C4-2B (cell line): Measurements from ENCODE around the gene NCAM2.

ENCODE experiments used
- H3K27ac ChIP-seq: fragments of 450-650 bp; 2 replicates; pipeline ENCODE4 v1.5.1; 2017
- ZFX ChIP-seq: fragments of 450-650 bp; IDR thresholded peaks from 2 replicates; pipeline ENCODE4 v1.6.1; 2017
- TF ChIP-seq, protein P1 (sequence below): fragments of 450-650 bp; conservative IDR thresholded peaks from 2 replicates; pipeline ENCODE4 v1.5.1; 2017; ENCODE audit warnings: mild to moderate bottlenecking

Gene NCAM2

GRCh38 chr21:21183092-21183491 is 184.9 kb downstream of the NCAM2 start:
- no peak overlapping the region for H3K27ac ChIP-seq
- TF ChIP-seq, protein P1, sequence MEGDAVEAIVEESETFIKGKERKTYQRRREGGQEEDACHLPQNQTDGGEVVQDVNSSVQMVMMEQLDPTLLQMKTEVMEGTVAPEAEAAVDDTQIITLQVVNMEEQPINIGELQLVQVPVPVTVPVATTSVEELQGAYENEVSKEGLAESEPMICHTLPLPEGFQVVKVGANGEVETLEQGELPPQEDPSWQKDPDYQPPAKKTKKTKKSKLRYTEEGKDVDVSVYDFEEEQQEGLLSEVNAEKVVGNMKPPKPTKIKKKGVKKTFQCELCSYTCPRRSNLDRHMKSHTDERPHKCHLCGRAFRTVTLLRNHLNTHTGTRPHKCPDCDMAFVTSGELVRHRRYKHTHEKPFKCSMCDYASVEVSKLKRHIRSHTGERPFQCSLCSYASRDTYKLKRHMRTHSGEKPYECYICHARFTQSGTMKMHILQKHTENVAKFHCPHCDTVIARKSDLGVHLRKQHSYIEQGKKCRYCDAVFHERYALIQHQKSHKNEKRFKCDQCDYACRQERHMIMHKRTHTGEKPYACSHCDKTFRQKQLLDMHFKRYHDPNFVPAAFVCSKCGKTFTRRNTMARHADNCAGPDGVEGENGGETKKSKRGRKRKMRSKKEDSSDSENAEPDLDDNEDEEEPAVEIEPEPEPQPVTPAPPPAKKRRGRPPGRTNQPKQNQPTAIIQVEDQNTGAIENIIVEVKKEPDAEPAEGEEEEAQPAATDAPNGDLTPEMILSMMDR: no peak
- no peak for TF ChIP-seq ZFX

DNA sequence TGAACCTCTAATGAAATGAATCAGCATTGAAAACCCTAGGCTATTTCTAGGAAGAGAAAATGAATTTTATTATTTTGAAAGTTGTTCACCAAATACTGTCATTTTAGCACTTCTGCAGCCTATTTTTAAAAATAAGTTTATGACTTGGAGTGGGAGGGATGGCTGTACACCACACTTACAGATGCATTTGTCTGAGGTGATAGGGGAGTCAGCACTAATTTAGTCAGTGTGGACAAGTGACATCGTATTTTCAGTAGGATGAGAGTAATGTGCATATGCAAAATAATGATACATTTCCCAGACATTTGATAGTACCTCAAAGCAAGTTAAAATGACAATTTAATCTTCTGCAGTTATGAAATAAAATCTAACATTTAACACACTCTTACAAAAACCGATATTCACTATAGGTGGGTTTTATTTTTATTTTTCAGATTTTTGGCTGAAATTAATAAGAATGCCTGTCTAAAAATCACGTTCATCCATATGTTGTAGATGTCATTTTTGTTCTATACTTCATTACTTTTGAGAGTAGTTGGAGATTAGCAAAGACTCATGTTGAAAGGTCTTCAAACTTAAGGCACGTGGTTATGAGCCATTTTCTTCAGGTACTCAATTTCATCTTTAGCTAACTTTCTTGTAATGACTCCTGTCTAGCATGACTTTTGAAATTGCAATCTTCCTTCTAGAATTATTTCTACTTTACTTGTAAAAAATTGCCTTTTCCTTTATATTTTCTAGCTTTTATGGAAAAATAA is 186.7 kb downstream of the NCAM2 start:
- no peak overlapping the region for H3K27ac ChIP-seq
- no peak for TF ChIP-seq ZFX
- TF ChIP-seq, protein P1: no peak

- no peak overlapping the region for H3K27ac ChIP-seq
- TF ChIP-seq, protein P1: no peak
- no peak for TF ChIP-seq ZFX
Measured at GRCh38 chr21:21187579-21187978, 189.4 kb downstream of the NCAM2 start.

- no peak for TF ChIP-seq ZFX
- TF ChIP-seq, protein P1: no peak
- H3K27ac ChIP-seq: no peak overlapping the region
Measured at GRCh38 chr21:21188513-21189195, 190.4 kb downstream of the NCAM2 start.

GRCh38 chr21:21195417-21195943 is 197.3 kb downstream of the NCAM2 start:
- H3K27ac ChIP-seq: no peak overlapping the region
- no peak for TF ChIP-seq ZFX
- TF ChIP-seq, protein P1: no peak

DNA sequence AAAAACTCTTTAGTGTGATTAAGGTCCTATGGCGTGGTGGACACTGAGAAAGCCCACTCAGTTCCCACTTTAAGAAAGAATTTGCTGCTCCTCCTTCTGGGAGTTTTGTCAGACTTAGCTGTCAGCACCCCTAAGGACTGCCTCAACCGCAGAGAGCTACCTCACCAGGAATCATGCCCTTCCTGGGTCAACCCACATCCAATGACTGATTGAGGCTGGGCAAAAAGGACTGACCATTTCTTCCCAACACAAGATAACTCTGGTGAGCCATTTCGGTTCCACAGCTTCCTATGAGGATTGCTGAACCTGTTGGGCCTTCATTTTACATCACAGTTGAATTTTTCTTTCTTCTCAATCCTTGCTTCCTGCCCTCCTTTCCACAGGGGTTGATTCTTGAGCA is 197.9 kb downstream of the NCAM2 start:
- TF ChIP-seq ZFX: no peak
- TF ChIP-seq, protein P1: no peak
- H3K27ac ChIP-seq: no peak overlapping the region

DNA sequence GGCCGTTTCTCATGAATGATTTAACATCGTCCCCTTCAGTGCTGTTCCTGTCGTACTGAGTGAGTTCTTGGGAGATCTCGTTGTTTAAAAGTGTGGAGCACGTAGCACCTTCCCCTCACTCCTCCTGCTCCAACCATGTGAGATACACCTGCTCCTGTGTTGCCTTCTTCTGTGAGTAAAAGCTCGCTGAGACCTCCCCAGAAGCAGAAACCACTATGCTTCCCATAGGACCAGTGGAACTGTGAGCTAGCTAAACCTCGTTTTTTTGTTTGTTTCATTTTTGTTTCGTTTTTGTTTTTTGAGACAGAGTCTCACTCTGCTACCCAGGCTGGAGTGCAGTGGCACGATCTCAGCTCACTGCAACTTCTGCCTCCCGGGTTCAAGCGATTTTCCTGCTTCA is 198.6 kb downstream of the NCAM2 start:
- no peak overlapping the region for H3K27ac ChIP-seq
- TF ChIP-seq, protein P1: no peak
- no peak for TF ChIP-seq ZFX
